NB4 (cell line): ENCODE data around the gene WNT1.

Experiments
- POLR2A ChIP-seq: IDR thresholded peaks from 2 replicates; pipeline ENCODE4 v1.6.1; 2011; ENCODE audit warnings: mild to moderate bottlenecking; ENCODE audit not compliant: insufficient read length; ENCODE audit errors: extremely low read depth
- TF ChIP-seq, protein P1 (sequence below): IDR thresholded peaks from one replicate; pipeline ENCODE4 v1.5.1; 2012; ENCODE audit warnings: low read depth, low read length

DNA sequence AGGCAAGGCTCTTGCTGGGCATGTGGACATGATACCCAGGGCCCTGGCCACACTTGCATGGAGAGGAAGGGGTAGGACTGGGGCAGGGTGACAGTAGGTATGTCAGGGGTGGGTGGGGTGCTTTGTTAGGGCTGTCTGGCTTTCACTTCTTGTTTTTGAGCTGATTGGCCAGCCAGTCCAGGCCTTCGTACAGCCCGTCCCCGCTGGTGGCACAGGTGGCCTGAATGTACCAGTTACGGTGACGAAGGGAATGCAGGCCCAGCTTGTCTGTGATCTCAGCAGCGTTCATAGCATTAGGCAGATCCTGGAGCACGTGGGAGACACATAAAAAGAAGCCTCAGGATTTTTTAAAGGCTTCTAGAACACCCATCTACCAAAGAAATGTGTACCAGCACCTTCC lies 39.3 kb upstream of the WNT1 start:
- no peak for TF ChIP-seq POLR2A
- TF ChIP-seq, protein P1, sequence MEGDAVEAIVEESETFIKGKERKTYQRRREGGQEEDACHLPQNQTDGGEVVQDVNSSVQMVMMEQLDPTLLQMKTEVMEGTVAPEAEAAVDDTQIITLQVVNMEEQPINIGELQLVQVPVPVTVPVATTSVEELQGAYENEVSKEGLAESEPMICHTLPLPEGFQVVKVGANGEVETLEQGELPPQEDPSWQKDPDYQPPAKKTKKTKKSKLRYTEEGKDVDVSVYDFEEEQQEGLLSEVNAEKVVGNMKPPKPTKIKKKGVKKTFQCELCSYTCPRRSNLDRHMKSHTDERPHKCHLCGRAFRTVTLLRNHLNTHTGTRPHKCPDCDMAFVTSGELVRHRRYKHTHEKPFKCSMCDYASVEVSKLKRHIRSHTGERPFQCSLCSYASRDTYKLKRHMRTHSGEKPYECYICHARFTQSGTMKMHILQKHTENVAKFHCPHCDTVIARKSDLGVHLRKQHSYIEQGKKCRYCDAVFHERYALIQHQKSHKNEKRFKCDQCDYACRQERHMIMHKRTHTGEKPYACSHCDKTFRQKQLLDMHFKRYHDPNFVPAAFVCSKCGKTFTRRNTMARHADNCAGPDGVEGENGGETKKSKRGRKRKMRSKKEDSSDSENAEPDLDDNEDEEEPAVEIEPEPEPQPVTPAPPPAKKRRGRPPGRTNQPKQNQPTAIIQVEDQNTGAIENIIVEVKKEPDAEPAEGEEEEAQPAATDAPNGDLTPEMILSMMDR: no peak
